ENCODE measurements around the gene PDLIM7. TPM values are rescaled to one million over a fixed set of nuclear protein-coding genes. Genes with fewer than 3 reads are reported as not detected.

Gene PDLIM7
- total and polyA plus RNA-seq, 2 of the 4 experiments (the other 2 are of a cell fraction): 70.4 to 534 TPM

- no peak for TF ChIP-seq NFE2L2 (IDR thresholded peaks at IDR 0.05; ENCODE audit: low read depth, low read length)
These were observed 45.5 kb upstream of the PDLIM7 start (continued) for GRCh38 chr5:177542816-177543465.

GRCh38 chr5:177540438-177540837 lies 43.0 kb upstream of the PDLIM7 start:
- peak overlapping the region; percentile 48 for H2AK5ac ChIP-seq (ENCODE audit: low read depth, low read length)
- ATAC-seq (ENCODE audit: low read depth) (no peak), DNase-seq (no peak)
- H3K9ac ChIP-seq (ENCODE audit: low read depth, low read length): no peak overlapping the region
- no peak overlapping the region for H3K14ac ChIP-seq (replicated peaks; ENCODE audit: low read depth, low read length)
- intact Hi-C loops (cut with micrococcal nuclease) (no loop called here), in situ Hi-C loops (cut with MboI; ENCODE audit: low sequenced_read_pairs) (no loop called here), dilution Hi-C loops (cut with HindIII; ENCODE audit: low sequenced_read_pairs, unreplicated experiment) (no loop called here)
- H4K5ac ChIP-seq (ENCODE audit: low read depth, low read length): peak overlapping the region; percentile 16; the same call in 1 of the 2 replicates
- H3K4ac ChIP-seq (ENCODE audit: low read depth, low read length): 0 out of 2 replicates have a peak overlapping the region, but pooled peaks have one; percentile 13
- peak overlapping the region; percentile 50 for H2AK9ac ChIP-seq (replicated peaks; ENCODE audit: low read depth, low read length, poor library complexity)
- peaks cover 32% of the 10 kb centered on the region for H3K4me1 ChIP-seq (ENCODE audit: control insufficient read depth, insufficient read depth, low read length)
- ChIA-PET POLR2A (ENCODE audit: unreplicated experiment) (no interaction called here), CTCF (no interaction called here)
- H2BK20ac ChIP-seq (ENCODE audit: low read depth, low read length): no peak overlapping the region
- no peak overlapping the region for H3K23ac ChIP-seq (ENCODE audit: low read depth, low read length)
- H3K27ac ChIP-seq (ENCODE audit: insufficient read depth, low read length): peak overlapping the region; percentile 7; the same call in 1 of the 2 replicates
- H4K8ac ChIP-seq (ENCODE audit: low read depth in 2 of 2, low read length in 2 of 2): no peak overlapping the region; a peak in 2 of 4 replicates
- BruUV-seq (replicated peaks): no TSS peak
- H3K9me1 ChIP-seq (ENCODE audit: insufficient read depth, low read length): peaks cover 27% of the 10 kb centered on the region
- peaks cover 27% of the 10 kb centered on the region for H3K36me3 ChIP-seq (ENCODE audit: control insufficient read depth, insufficient read depth, low read length)
- H2BK5ac ChIP-seq (ENCODE audit: low read depth, low read length, poor library complexity, severe bottlenecking): no peak overlapping the region
- peaks cover 48 to 77% of the 10 kb centered on the region in 2 experiments for H3K79me1 ChIP-seq (ENCODE audit: low read depth in 1 of 2, low read length in 2 of 2)
- no peak overlapping the region for H2BK120ac ChIP-seq (ENCODE audit: low read depth, low read length)
- 0 out of 2 replicates have a peak overlapping the region, but pooled peaks have one; percentile 10 for H4K91ac ChIP-seq (ENCODE audit: insufficient read depth, low read depth, low read length)
- peaks cover 38% of the 10 kb centered on the region for H4K20me1 ChIP-seq (ENCODE audit: insufficient read depth, low read length)
- peak overlapping the region; percentile 16 for H2AFZ ChIP-seq (replicated peaks; ENCODE audit: low read length, poor library complexity)
- H3K4me2 ChIP-seq (ENCODE audit: low read depth, low read length): no peak overlapping the region
- H2BK15ac ChIP-seq (ENCODE audit: low read depth, low read length): no peak overlapping the region
- H3K56ac ChIP-seq (ENCODE audit: extremely low read depth, insufficient read depth, low read length): no peak overlapping the region
- WGBS, 2 experiments (ENCODE audit: extremely low coverage in 2 of 2, insufficient read length in 1 of 2): 100% methylated on average over 2 of the region's 3 CpGs; no CpG with 5 or more reads in 1 of the 2 experiments
- no peak overlapping the region for H3K4me3 ChIP-seq (ENCODE audit: insufficient read depth, low read depth, low read length)
- no peaks in the 10 kb centered on the region for H3K9me3 ChIP-seq (ENCODE audit: control insufficient read depth, insufficient read depth, low read length)
- no peaks in the 10 kb centered on the region for H3K27me3 ChIP-seq (ENCODE audit: control insufficient read depth, insufficient read depth, low read length)
- no peak overlapping the region for H3K18ac ChIP-seq (ENCODE audit: low read depth, low read length)
- TF ChIP-seq CHD1 (IDR thresholded peaks at IDR 0.05; ENCODE audit: low read depth, low read length) (no peak), CTCF (conservative IDR thresholded peaks at IDR 0.05; ENCODE audit: low read depth, low read length) (no peak), MXI1 (IDR thresholded peaks at IDR 0.05; ENCODE audit: borderline replicate concordance, low read depth, low read length) (no peak), CEBPB (IDR thresholded peaks at IDR 0.05; ENCODE audit: low read depth, low read length) (no peak), RCOR1 (IDR thresholded peaks at IDR 0.05; ENCODE audit: insufficient replicate concordance, low read length) (no peak), USF2 (IDR thresholded peaks at IDR 0.05; ENCODE audit: low read depth, low read length) (no peak), FOS (IDR thresholded peaks at IDR 0.05; ENCODE audit: low read depth, low read length) (no peak), POLR2A (IDR thresholded peaks at IDR 0.05; ENCODE audit: low read depth, low read length) (no peak), SMC3 (IDR thresholded peaks at IDR 0.05; ENCODE audit: low read depth, low read length) (no peak), NFE2L2 (IDR thresholded peaks at IDR 0.05; ENCODE audit: low read depth, low read length) (no peak), ELK1 (IDR thresholded peaks at IDR 0.05; ENCODE audit: borderline replicate concordance, low read depth, low read length) (no peak), RFX5 (IDR thresholded peaks at IDR 0.05; ENCODE audit: low read depth, low read length) (no peak), RAD21 (IDR thresholded peaks at IDR 0.05; ENCODE audit: low read length) (no peak)

Measured in IMR-90 (cell line).